Left ventricle myocardium superior (tissue), 1 donor: ENCODE measurements around the gene OR2W1. TPM values are rescaled to one million over a fixed set of nuclear protein-coding genes. Genes with fewer than 3 reads are reported as not detected.

ENCODE experiments used
- ATAC-seq: fragments of 200-7000 bp; cut with Tn5 transposase; one replicate; pipeline ENCODE4 v1.9.1; 2020; ENCODE audit warnings: mild to moderate bottlenecking, moderate library complexity
- DNase-seq: peaks from one replicate; pipeline ENCODE4 v3.0.0-alpha.2; 2020
- intact Hi-C: fragments of 100-400 bp; cut with micrococcal nuclease; formaldehyde crosslinking; loops from one replicate; pipeline ENCODE4 v1.11.0; 2022
- long read RNA-seq: library from polyadenylated mRNA; unstranded; transcript quantifications from one replicate; pipeline ENCODE4 v2.0.0, GENCODE V29; 2021
- total RNA-seq: library from RNA; stranded (reverse); fragmentation: NEBNext Ultra II Directional; extraction: Animal tissue kit (Norgen Biotek cat#: 25700); gene quantifications from one replicate; pipeline ENCODE4 v1.2.1, GENCODE V29; 2021
- donor health status: DM: no; HTN: yes; CAD: no; lungs with severe emphysema.

The OR2W1 gene, protein sequence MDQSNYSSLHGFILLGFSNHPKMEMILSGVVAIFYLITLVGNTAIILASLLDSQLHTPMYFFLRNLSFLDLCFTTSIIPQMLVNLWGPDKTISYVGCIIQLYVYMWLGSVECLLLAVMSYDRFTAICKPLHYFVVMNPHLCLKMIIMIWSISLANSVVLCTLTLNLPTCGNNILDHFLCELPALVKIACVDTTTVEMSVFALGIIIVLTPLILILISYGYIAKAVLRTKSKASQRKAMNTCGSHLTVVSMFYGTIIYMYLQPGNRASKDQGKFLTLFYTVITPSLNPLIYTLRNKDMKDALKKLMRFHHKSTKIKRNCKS
- not detected for total RNA-seq
- long read RNA-seq: 0 reads

GRCh38 chr6:29045075-29045474, at the start of gene OR2W1:
Gene OR2W1, minus strand, starts transcription at chr6:29045175. Its CDS starts 0 bp downstream, at chr6:29045175.
- no peak for DNase-seq
- intact Hi-C loops: no loop called here
- no peak for ATAC-seq

GRCh38 chr6:29092957-29093356, 48.0 kb upstream of the OR2W1 start:
- ATAC-seq: no peak
- no peak for DNase-seq
- intact Hi-C loops: no loop called here

- no peak for DNase-seq
- ATAC-seq: no peak
- intact Hi-C loops: no loop called here
These were observed 42.2 kb upstream of the OR2W1 start, which contains the start of gene OR2B3 for GRCh38 chr6:29087213-29087612. Gene OR2B3, minus strand, starts transcription at chr6:29087313. Its CDS starts 65 bp downstream, at chr6:29087248.

- DNase-seq (no peak), ATAC-seq (no peak)
- intact Hi-C loops: no loop called here
These were observed 37.5 kb upstream of the OR2W1 start for GRCh38 chr6:29082457-29082856.

DNA sequence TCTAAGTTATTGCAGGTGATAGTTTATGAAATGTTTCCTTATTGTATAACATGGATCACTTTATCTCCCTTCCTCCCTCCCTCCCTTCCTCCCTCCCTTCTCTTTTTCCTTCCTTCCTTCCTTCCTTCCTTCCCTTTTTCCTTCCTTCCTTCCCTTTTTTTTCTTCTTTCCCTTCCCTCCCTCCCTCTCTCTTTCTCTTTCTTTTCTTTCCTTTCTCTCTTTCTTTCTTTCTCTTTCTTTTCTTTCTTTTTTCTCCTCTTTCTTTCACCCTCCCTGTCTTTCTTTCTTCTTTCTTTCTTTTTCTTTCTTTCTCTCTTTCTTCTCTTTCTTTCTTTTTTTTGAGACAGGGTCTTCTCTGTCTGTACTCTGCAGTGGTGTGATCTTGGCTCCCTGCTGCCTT, 36.3 kb upstream of the OR2W1 start:
- ATAC-seq (no peak), DNase-seq (no peak)
- intact Hi-C loops: no loop called here

- ATAC-seq (no peak), DNase-seq (no peak)
- intact Hi-C loops: no loop called here
These were observed 34.2 kb upstream of the OR2W1 start for GRCh38 chr6:29079203-29079602.

DNA sequence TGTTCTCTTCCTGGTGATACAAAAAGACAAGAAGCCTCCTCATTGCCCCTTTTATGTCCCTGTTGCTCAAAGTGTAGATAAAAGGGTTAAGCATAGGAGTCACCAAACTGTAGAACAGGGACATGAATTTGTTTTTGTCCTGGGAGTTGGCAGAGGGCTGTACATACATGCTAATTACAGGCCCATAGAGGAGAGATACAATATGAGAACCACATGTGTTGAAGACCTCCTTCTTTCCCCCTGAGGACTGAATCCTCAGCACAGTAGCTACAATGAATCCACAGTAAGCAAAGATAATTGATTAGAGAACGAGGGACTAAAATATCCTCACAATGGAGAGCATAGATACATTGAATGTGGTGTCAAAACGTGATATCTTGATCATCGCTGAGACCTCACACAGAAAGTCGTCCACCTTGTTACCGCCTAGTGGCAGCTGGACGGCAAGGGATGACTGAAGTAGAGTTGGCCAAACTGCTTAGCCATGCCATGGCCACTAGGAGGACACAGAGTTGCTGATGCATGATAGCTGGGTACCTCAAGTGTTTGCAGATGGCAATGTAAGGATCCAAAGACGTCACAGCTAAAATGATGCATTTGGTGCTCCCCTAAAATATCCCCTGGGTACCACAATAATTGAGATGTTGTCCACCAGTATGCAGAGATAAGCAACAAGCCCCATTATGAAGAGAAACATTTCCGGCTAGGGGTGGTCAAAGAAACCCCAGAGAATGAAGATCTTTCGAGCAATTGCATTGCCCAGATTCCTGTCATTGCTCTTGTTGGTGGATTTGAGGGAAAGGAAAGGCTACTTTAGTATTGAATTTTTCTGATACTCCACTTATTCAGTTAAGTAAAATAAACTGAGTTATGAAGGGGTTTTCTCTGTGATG, 27.1 kb upstream of the OR2W1 start:
- ATAC-seq (no peak), DNase-seq (no peak)
- intact Hi-C loops: no loop called here

- ATAC-seq (no peak), DNase-seq (no peak)
- intact Hi-C loops: no loop called here
These were observed 6.7 kb upstream of the OR2W1 start for GRCh38 chr6:29051680-29052079.

DNA sequence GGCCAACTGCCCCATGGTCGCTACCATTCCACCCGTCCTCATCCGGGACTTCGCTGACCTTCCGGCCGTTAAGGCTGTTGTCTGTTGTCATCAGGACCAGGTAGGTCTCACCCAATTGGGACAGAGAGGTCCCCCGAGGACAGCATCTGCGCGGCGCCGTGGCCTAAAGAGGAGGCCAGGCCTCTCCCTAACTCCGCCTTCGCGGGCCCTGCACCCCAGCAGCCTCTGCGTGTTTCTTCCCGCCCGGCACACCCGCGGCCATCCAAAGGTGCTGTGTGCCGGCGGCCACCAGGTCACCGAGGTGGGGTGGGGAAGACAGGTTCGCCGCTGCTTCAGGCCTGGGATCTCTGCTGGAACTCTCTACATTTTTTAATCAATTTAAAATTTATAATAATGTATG, 9.0 kb downstream of the OR2W1 start:
- intact Hi-C loops: no loop called here
- ATAC-seq (no peak), DNase-seq (no peak)

DNA sequence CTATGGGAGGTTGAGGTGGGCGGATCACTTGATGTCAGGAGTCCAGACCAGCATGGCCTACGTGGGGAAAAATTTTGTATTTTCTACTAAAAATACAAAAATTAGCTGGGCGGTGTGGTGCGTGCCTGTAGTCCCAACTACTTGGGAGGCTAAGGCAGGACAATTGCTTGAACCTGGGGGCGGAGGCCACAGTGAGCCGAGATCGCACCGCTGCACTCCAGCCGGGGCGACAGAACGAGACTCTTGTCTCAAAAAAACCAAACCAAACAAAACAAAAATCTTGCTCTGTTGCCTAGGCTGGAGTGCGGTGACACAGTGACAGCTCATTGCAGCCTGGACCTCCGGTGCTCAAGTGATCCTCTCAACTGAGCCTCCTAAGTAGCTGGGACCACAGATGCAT, 16.2 kb downstream of the OR2W1 start:
- DNase-seq (no peak), ATAC-seq (no peak)
- intact Hi-C loops: no loop called here

- intact Hi-C loops: no loop called here
These were observed 18.9 kb downstream of the OR2W1 start for GRCh38 chr6:29025927-29026585.

DNA sequence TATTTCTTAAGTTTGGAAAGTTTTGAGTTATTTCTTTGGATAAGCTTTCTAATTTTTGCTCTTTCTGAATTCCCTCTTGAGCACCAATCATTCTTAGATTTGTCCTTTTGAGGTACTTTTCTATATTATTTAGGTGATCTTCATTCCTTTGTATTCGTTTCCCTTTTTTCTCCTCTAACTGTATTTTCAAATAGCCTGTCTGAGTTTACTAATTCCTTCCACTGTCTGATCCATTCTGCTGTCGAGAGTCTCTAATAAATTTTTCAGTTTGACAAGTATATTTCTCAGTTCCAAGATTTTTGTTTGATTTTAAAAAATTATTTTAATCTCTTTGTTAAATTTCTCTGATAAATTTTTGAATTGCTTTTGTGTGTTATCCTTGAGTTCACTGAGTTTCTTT, 23.5 kb downstream of the OR2W1 start:
- ATAC-seq (no peak), DNase-seq (no peak)
- intact Hi-C loops: no loop called here

More at GRCh38 chr6:29025927-29026585, 18.9 kb downstream of the OR2W1 start:
- DNase-seq: no peak
- ATAC-seq: no peak

DNA sequence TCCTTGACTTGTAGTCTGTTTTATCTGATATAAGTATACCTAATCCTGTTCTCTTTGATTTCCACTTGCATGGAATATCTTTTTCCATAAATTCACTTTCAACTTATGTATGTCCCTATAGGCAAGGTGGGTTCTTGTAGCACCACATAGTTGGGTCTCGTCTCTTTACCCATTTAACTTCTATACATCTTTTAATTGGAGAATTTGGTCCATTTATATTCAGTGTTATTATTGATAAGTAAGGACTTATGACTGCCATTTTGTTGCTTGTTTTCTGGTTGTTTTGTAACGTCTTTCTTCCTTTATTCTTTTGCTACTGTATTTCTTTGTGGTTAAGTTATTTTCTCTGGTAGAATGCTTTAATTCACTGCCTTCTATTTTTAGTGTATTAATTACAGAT, 25.3 kb downstream of the OR2W1 start:
- intact Hi-C loops: loop anchor here (5.0 kb wide), 1 partner anchor 182 kb away; no protein-coding TSS in a partner anchor
- no peak for DNase-seq

GRCh38 chr6:29017428-29017802, 27.6 kb downstream of the OR2W1 start:
- intact Hi-C loops: loop anchor here (1.0 to 5.0 kb wide), 2 partner anchors 180 to 331 kb away; no protein-coding TSS in a partner anchor
- DNase-seq: no peak
- ATAC-seq: no peak

More for the DNA sequence above, 25.3 kb downstream of the OR2W1 start:
- ATAC-seq: no peak

DNA sequence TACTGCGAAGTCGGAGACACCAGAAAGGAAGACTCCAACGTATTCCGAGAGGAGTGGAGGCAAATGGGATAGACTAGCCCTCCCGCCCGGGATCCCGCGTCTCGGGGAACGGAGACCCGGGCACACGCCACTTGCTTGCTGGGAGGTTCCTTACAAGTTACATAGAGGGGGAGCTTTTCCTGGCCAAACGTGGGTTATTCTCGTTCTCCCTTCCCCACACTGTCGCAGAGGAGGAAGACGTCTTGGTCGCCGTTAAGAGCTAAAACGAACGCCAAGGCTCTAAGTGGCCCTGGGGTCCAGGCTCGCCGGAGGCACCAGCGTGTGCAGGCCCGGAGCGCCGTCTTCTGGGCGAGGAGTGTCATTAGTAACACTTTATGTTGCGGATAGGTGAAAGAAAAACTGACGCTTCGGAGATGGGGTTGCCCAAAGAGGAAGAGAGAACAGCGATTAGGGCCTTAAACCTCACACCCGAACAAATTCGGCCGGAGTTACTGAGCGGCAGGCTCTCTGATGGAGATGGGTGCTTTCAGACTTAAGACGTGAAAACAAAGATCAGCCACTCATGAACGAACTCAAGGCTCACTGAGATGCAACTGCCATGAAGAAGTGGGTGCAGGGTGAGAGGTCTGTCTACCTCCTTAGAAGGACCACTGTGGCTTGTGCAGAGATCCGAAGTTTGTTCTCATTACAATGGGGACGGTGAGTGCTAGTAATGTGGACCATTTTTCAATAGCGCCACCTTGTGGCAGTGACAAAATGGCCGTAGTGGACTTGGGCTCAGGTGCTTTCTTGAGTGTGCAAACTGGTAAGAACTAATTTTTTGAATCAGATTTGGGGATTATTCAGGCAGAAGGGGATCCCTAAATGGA, 28.2 kb downstream of the OR2W1 start:
- ATAC-seq (peak; percentile 97), DNase-seq (peak; percentile 80)
- intact Hi-C loops: loop anchor here (1.0 to 5.0 kb wide), 2 partner anchors 179 to 330 kb away; no protein-coding TSS in a partner anchor

DNA sequence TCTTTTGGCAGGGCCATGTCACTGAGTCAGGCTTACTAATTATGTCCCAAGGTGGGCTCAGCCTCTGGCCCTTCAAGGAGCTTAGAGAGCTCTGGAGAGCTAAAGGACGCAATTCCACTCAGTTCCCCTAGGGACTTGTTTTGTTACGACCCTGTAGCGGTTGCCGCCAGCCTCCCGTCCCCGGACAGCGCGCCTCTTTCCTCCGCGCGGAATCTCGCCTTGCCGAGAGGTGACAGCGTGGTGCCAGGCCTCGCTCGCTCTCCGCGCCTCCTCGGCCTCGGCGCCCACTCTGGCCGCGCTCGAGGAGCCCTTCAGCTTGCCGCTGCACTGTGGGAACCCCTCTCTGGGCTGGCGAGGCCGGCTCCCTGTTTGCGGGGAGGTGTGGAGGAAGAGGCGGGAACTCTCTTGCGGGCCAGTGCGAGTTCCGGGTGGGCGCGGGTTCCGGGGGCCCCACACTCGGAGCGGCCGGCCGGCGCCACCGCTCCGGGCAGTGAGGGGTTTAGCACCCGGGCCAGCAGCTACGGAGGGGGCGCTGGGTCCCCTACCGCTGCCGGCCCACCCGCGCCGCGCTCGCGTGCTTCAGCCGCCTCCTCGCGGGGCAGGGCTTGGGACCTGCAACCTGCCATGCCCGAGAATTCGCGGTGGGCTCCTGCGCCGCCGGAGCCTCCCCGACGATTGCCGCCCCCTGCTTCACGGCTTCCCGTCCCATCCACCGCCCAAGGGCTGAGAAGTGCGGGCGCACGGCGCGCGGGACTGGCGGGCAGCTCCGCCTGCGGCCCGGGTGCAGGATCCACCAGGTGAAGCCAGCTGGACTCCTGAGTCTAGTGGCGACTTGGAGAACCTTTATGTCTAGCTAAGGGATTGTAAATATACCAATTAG, 30.0 kb downstream of the OR2W1 start:
- no peak for DNase-seq
- ATAC-seq: no peak
- intact Hi-C loops: loop anchor here (5.0 kb wide), 1 partner anchor 178 kb away; no protein-coding TSS in a partner anchor

- ATAC-seq (peak; percentile 54), DNase-seq (peak; percentile 33)
- intact Hi-C loops: no loop called here
These were observed 33.7 kb downstream of the OR2W1 start for GRCh38 chr6:29011276-29011734.

DNA sequence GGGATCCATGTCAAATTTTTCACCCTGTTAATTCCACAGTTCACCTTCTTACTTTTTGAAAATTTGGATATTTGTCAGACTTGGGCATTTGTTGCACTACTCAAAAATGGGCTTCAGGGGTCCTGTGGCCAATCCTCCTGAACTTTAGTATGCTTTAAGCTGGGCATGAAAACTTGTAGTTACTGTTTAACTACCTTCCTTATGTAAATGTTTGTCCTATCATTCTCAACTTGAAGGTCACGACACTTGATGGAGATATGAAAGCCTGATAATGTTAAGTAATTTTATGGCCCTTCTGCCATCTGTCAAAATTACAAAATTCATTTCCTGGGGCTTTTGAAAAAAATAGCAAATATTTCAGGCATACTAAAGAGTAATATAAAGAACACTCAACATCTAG, 35.6 kb downstream of the OR2W1 start:
- intact Hi-C loops: no loop called here
- DNase-seq: no peak
- no peak for ATAC-seq
